PFSK-1 (cell line): ENCODE data around the gene MRPL58.

Experiments
- FOXP2 ChIP-seq: optimal IDR thresholded peaks from 2 replicates; pipeline ENCODE3; 2011; ENCODE audit warnings: borderline replicate concordance, control low read depth, inconsistent platforms; ENCODE audit not compliant: insufficient read depth; ENCODE audit errors: extremely low read length, extremely low read depth
- POLR2AphosphoS5 ChIP-seq: IDR thresholded peaks from 2 replicates; pipeline ENCODE4 v1.6.1; 2012; ENCODE audit warnings: low read depth, mild to moderate bottlenecking, control low read depth, low read length, moderate library complexity
- SIN3A ChIP-seq: IDR thresholded peaks from 2 replicates; pipeline ENCODE4 v1.6.1; 2012; ENCODE audit warnings: mild to moderate bottlenecking, low read length, moderate library complexity, borderline replicate concordance; ENCODE audit not compliant: insufficient read depth
- TAF1 ChIP-seq: IDR thresholded peaks from 2 replicates; pipeline ENCODE4 v1.6.1; 2012; ENCODE audit warnings: low read length, control low read depth, borderline replicate concordance; ENCODE audit not compliant: insufficient read depth
- TF ChIP-seq, protein P1 (sequence below), 2 experiments: IDR thresholded peaks; 2 replicates each; pipeline versions ENCODE4 v1.6.1 to v1.8.0; 2011 to 2012; ENCODE audit warnings: low read depth in 2 of 2, low read length in 2 of 2, control low read depth in 1 of 2, inconsistent platforms in 1 of 2, mild to moderate bottlenecking in 1 of 2, moderate library complexity in 1 of 2; ENCODE audit not compliant: insufficient read depth in 1 of 2

The MRPL58 gene

DNA sequence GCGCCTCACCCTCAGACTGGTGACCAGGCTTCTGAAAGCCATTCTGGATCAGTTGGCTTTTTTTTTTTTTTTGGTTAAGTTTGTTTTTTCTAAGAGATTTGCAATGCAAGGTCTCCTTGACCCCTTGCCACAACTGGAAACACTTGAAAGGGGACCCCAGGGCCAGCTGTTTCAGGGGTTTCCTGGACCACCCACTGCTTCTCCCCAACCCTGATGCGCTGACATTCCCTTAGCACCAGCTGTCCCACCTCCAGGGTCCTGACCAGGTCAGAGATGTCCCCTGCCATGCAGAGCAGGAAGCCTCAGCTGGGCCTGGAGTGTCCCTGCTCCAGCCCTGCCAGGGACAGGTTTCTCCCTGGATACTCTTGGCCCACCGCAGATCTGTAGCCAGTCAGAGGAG, 8.1 kb upstream of the MRPL58 start:
- no peak for TF ChIP-seq FOXP2
- no peak for TF ChIP-seq TAF1
- TF ChIP-seq POLR2AphosphoS5: no peak
- TF ChIP-seq SIN3A: no peak
- TF ChIP-seq, protein P1, sequence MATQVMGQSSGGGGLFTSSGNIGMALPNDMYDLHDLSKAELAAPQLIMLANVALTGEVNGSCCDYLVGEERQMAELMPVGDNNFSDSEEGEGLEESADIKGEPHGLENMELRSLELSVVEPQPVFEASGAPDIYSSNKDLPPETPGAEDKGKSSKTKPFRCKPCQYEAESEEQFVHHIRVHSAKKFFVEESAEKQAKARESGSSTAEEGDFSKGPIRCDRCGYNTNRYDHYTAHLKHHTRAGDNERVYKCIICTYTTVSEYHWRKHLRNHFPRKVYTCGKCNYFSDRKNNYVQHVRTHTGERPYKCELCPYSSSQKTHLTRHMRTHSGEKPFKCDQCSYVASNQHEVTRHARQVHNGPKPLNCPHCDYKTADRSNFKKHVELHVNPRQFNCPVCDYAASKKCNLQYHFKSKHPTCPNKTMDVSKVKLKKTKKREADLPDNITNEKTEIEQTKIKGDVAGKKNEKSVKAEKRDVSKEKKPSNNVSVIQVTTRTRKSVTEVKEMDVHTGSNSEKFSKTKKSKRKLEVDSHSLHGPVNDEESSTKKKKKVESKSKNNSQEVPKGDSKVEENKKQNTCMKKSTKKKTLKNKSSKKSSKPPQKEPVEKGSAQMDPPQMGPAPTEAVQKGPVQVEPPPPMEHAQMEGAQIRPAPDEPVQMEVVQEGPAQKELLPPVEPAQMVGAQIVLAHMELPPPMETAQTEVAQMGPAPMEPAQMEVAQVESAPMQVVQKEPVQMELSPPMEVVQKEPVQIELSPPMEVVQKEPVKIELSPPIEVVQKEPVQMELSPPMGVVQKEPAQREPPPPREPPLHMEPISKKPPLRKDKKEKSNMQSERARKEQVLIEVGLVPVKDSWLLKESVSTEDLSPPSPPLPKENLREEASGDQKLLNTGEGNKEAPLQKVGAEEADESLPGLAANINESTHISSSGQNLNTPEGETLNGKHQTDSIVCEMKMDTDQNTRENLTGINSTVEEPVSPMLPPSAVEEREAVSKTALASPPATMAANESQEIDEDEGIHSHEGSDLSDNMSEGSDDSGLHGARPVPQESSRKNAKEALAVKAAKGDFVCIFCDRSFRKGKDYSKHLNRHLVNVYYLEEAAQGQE (IDR thresholded peaks at IDR 0.05; ENCODE audit: insufficient read depth in 1 of 2, low read depth in 2 of 2, low read length in 2 of 2): no peak

DNA sequence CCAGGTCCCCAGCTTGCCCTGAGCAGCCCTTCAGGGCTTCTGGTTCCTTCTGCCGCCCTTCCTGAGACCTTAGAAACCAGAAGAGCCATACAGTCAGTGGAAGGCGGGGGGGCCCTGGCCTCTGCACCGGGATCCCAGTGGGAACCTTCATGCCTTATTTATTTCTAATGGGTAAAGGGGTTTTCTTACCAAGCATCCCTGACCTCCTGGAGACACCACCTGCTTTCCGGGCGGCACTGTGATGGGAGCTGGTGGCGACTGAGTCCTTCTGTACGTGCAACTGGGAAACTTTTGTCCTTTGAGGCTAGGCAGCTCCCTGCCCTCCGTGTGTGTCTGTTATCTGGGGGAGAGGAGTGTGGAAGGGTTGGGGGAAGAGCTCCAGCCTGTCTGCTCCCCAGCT, 7.2 kb upstream of the MRPL58 start:
- TF ChIP-seq, protein P1 (IDR thresholded peaks at IDR 0.05; ENCODE audit: insufficient read depth in 1 of 2, low read depth in 2 of 2, low read length in 2 of 2): no peak
- TF ChIP-seq TAF1 (no peak), FOXP2 (no peak), POLR2AphosphoS5 (no peak), SIN3A (no peak)

DNA sequence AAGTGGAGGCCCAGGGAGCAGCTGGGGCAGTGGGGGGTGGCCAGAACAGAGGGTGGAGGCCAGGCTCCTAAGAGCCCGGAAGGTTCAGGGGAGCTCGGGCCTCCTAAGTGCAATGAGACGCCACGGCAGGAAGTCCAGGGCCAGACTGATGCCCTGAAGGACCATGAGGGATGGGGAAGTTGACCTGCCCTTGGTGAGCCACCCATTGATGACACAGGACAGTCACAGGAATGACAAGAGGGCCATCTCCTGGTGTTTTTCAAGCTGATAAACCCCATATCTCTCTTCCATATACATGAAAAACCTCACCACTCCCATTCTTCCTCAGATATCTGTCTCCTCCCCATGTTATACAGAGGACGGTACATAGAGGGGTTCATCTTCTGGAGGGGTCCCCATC, 5.8 kb upstream of the MRPL58 start:
- TF ChIP-seq POLR2AphosphoS5: no peak
- TF ChIP-seq SIN3A: no peak
- TF ChIP-seq, protein P1 (IDR thresholded peaks at IDR 0.05; ENCODE audit: insufficient read depth in 1 of 2, low read depth in 2 of 2, low read length in 2 of 2): no peak
- no peak for TF ChIP-seq TAF1
- no peak for TF ChIP-seq FOXP2

DNA sequence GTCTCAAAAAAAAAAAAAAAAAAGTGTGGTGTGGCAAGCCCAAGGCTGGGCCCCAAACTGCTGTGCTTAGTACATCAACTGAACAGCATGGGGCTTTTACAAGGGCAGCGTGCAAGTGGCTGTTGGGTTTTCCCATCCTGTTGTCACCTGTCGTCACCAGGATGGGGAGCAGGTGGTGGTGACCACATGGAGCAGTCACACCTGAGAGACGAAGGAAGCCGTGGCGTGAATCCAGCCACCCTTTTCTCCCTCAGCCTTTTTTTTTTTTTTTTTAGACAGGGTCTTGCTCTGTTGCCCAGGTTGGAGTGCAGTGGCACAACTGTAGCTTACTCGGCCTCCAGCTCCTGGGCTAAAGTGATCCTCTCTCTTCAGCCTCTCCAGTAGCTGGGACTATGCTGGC, 4.1 kb upstream of the MRPL58 start:
- TF ChIP-seq, protein P1 (IDR thresholded peaks at IDR 0.05; ENCODE audit: insufficient read depth in 1 of 2, low read depth in 2 of 2, low read length in 2 of 2): no peak
- TF ChIP-seq SIN3A (no peak), FOXP2 (no peak), TAF1 (no peak), POLR2AphosphoS5 (no peak)

GRCh38 chr17:75009139-75009724, 3.2 kb upstream of the MRPL58 start:
- TF ChIP-seq POLR2AphosphoS5 (no peak), FOXP2 (no peak), TAF1 (no peak), SIN3A (no peak)
- TF ChIP-seq, protein P1 (IDR thresholded peaks at IDR 0.05; ENCODE audit: insufficient read depth in 1 of 2, low read depth in 2 of 2, low read length in 2 of 2): no peak
